GM18870 (cell line): ENCODE data around the gene VEZF1.
A peak's percentile ranks its signal among the peaks of the same experiment; 100 is the strongest.

Experiments
- ATAC-seq: cut with Tn5 transposase; IDR thresholded peaks from one replicate; pipeline ENCODE4 v1.9.1; 2021; ENCODE audit warnings: moderate library complexity; ENCODE audit not compliant: unreplicated experiment

The VEZF1 gene

DNA sequence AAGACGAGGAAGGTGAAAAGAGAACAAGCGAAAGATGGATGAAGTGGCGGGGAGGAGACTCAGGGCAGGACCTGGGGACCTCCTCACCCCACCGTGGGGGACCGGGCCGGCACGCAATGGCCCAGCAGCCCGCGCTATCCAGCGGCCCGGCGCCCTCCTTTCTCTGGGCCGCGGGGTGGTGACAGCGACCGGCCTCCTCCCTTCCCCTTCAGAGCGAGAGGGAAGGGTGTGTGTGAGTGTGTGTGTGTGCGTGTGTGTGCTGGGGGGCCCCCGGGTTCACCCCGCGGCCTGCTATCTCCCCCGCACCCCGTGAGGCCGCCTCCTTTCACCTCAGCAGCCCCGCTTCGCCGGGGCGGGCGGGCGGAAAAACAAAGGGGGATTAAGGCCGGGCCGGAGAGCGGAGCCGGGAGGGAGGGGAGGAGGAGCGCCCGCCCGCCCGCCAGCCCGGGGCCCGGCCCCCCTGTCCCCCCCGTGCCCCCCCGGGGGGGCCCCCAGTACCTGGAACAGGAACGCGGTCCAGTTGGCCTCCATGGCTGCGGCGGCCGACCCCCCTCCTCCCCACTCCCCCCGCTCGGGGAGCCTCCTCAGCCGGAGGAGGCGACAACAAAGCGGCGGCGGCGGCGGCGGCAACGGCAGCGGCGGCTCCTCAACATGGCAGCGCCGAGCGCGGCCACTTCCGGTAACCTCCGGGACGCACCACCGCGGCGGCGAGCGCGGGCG is at the start of gene VEZF1:
VEZF1 (minus strand) TSS at position 674 of the 720 bp plus-strand sequence; CDS start at position 531, 143 bp downstream.
- ATAC-seq, result peak; percentile 21

GRCh38 chr17:58032691-58033415 is 44.8 kb upstream of the VEZF1 start:
- no peak for ATAC-seq

- no peak for ATAC-seq
Observed at GRCh38 chr17:58028578-58028977, 40.5 kb upstream of the VEZF1 start.

DNA sequence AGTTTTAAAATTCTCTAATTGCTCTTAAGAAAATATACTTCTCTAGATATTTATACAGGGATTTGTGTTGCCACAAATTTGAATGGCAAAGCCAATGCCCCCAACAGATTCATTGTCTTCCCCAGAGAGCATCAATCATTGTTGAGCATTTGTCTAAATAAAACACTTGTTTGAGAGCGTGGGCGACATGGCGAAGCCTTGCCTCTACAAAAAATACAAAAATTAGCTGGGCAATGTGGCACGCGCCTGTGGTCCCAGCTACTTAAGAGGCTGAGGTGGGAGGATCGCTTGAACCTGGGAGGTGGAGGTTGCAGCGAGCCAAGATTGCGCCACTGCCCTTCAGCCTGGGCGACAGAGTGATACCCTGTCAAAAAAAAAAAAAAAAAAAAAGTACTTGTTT is 32.3 kb upstream of the VEZF1 start:
- ATAC-seq, result no peak

DNA sequence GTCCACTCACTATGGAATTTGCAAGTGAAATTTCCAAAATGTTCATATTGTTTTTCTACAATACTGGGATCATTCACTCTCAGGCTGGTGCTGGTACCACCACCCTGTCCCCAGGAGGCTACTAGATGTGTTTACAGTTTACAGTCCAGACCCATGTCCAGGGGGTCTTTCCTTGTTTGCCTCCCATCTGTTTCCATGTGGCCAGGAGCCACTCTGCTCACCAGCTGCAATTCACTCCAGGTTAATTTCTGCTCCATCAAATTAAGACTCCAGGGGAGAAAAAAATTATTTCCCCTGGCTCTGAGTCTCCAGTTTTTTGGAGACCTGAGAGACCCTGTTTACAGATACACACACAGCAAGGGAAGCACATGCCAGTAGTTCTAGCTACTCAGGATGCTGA is 31.5 kb upstream of the VEZF1 start:
- ATAC-seq, result no peak

- ATAC-seq, result no peak
Observed at GRCh38 chr17:58019039-58019438, 31.0 kb upstream of the VEZF1 start.

- no peak for ATAC-seq
Observed at GRCh38 chr17:58010067-58010799, 22.2 kb upstream of the VEZF1 start.

DNA sequence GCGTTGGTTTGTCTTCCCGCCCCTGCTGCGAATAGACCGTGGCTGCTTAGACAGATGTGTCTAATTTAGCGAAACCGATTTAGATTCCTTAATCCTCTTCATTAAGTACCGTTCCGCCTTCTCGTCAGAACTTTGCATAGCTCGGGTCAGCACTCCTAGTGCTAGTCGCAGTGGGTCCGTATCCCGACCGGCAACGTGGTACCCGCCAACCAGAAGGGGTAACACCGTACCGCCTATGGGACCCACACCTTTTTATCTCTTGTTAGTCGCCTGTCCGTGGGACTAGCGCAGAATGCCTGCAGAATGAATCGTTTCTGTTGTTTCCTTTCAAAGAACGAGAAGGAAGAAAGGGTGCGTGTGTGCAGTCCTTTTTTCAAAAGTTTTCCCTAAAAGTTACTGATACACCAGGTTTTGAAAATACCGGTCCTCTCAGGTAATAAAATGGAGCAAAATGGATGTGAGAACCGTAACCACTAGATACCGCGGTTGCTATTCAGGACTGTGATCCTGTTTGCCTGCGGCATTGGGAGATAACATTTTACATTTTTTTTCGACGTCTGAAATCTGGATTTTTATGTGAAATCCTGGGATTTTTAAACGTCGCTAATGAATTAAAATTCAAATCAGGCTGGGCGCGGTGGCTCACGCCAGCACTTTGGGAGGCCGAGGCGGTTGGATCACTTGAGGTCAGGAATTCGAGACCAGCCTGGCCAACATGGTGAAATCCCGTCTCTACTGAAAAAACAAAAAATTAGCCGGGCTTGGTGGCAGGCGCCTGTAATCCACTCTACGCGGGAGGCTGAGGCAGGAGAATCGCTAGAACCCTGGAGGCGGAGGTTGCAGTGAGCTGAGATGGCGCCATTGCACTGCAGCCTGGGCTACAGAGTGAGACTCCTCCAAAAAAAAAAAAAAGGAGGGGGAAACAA is 20.0 kb upstream of the VEZF1 start:
- peak; percentile 44 for ATAC-seq

GRCh38 chr17:58006924-58007780 is 19.1 kb upstream of the VEZF1 start, which contains the start of gene SRSF1:
SRSF1 (minus strand) TSS chr17:58007246; CDS start chr17:58007137, 109 bp downstream.
- ATAC-seq, result peak; percentile 82

DNA sequence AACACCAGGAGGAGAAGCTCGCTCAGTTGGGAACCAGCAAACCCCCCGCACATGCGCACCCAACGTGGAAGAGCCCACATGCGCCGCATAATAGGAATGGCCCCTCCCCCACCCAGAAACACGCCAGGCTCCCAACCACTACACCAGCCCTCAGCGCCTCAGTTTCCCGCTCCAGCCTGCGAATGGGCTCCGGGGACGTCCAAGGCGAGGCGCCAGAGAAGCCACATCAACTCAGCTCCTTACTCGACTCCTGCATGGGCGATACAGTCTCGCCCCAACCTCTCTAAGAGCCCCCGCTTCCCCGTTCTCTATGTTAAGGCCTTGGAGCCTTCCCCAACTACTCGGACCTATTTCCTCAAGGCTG is 18.5 kb upstream of the VEZF1 start:
- no peak for ATAC-seq

- no peak for ATAC-seq
Observed at GRCh38 chr17:58005728-58006559, 17.9 kb upstream of the VEZF1 start.

- no peak for ATAC-seq
Observed at GRCh38 chr17:58005031-58005727, 17.1 kb upstream of the VEZF1 start.

- ATAC-seq, result no peak
Observed at GRCh38 chr17:58004060-58004459, 16.0 kb upstream of the VEZF1 start.

- ATAC-seq, result no peak
Observed at GRCh38 chr17:58002973-58003372, 14.9 kb upstream of the VEZF1 start.

DNA sequence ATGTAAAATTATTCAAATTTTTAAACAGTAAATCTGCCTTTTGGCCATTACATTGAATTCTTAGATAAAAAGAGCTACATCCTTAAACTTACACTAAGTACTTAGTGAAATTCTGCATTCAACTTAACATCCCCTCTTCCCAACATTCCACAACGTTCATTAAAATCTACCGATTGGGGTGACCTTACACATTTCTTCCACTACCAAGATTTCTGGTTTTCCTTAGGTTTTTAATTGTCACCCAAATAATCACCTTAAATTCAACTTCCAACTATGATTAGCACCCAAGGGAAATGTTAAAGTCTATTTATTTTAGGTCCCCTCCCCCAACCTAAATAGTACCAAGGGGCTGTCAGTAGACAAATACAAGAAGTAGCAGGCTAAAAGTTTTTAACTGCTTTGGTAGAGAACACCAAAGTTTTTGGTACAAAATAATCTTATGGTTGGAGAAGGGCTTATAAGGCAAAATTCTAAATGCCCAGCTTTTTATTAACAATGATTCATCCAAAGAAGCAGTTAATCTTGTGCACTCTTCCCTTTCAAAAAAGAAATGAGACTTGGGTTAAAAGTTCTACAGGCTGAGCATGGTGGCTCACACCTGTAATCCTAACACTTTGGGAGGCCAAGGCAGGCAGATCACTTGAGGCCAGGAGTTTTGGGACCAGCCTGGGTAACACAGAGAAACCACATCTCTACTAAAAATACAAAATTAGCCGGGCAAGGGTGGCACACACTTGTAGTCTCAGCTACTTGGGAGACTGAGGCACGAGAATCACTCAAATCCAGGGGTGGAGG is 14.3 kb upstream of the VEZF1 start:
- ATAC-seq, result no peak

GRCh38 chr17:58001461-58002124 is 13.5 kb upstream of the VEZF1 start:
- no peak for ATAC-seq

DNA sequence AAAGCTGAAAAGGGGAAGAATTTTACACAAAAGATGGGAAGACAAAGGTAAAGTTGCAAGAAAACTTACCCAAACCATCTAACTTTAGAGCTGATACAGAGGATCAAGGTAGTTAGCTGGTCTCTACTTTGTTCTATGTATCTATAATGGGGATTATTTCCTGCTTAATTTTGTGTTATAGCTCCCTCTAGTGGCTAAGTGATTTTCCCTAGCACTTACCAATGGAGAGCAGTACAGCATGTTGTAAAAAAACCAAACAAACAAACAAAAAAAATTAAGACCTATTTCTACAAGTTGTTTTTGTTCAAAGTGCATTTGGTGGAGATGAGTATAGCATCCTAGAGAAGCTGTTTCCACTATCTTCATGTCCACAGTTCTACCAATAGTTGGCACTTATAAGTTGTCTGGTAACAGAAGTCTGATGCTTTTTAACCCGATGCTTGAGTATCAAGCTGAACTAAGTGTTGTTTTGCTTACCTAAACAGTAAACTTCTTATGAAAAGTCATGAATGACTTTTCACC is 11.5 kb upstream of the VEZF1 start:
- no peak for ATAC-seq
